Measurements from ENCODE around the gene HNMT.

DNA sequence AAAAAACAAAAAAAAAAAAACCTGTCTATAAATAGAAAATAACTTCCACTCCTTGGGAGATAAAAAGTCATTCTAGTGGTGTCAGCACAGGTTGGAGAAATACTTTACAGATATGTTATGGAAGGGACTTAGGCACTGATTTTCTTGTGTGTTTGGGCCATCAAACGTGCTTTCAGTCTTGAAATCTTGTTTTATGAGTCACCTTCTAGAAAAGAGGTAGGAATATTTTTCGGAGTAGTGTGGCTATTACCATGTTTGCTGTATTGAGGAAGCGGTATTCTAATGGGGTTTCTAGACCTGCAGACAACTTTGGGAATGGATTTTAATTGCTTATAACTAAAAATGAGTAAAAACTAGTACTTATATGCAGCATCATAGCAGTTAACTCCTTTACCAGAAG, 12.0 kb downstream of the HNMT start:
- TF ChIP-seq, protein P1, sequence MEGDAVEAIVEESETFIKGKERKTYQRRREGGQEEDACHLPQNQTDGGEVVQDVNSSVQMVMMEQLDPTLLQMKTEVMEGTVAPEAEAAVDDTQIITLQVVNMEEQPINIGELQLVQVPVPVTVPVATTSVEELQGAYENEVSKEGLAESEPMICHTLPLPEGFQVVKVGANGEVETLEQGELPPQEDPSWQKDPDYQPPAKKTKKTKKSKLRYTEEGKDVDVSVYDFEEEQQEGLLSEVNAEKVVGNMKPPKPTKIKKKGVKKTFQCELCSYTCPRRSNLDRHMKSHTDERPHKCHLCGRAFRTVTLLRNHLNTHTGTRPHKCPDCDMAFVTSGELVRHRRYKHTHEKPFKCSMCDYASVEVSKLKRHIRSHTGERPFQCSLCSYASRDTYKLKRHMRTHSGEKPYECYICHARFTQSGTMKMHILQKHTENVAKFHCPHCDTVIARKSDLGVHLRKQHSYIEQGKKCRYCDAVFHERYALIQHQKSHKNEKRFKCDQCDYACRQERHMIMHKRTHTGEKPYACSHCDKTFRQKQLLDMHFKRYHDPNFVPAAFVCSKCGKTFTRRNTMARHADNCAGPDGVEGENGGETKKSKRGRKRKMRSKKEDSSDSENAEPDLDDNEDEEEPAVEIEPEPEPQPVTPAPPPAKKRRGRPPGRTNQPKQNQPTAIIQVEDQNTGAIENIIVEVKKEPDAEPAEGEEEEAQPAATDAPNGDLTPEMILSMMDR (IDR thresholded peaks at IDR 0.05), result no peak
- TF ChIP-seq POLR2A (IDR thresholded peaks at IDR 0.05), result no peak

Measured in gastroesophageal sphincter (tissue), 3 donors.